ENCODE data around the gene TBC1D21.

TBC1D21 gene

GRCh38 chr15:73888224-73889041 is 15.1 kb downstream of the TBC1D21 start:
- in situ Hi-C loops (cut with MboI; ENCODE audit: low sequenced_read_pairs): no loop called here

- in situ Hi-C loops (cut with MboI; ENCODE audit: low sequenced_read_pairs): no loop called here
These were observed 15.8 kb downstream of the TBC1D21 start for GRCh38 chr15:73889053-73889761.

GRCh38 chr15:73889762-73890124 is 16.4 kb downstream of the TBC1D21 start:
- in situ Hi-C loops (cut with MboI; ENCODE audit: low sequenced_read_pairs): no loop called here

DNA sequence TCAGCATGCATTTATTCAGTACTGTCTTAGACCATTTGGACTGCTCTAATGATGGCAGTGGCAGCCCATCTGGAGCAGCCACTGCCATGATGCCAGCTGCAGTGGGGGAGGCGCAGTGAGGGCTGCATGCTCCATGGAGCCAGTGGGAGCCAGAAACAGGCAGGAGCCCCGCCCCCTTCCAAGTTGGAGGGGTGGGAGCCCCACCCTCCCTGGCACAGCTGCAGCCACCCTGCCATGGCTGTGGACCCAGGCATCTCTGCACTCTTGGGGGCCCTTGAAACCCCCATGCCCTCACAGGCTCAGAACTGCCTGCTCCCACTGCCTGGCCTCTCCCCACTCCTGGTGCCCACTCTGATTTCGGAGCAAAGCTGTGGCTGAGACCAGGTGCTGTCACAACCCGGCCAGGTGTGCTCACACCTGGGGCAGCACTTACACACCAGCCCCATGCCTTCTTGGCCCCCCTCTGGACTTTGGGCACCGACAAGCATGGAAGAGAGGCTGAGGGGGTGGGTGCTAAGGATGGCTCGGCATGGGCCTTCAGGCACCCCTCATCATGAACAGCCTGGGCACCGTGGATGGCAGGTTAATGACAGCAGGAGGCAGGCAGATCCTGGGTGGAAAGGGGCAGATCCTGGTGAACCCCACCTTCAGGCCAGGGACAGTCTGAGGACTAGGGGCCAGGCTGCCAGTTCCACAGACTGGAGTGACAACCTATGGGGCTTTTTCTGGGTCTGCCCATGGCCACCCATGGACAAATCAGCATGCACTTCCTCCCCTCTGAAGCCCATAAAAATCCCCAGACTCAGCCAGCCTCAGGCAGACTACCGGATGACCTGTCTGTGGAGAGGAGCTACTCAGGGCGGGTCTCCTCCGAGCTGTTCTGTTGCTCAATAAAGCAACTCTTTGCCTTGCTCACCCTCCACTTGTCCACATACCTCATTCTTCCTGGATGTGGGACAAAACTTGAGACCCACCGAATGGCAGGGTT is 18.3 kb downstream of the TBC1D21 start:
- in situ Hi-C loops (cut with MboI; ENCODE audit: low sequenced_read_pairs): no loop called here

DNA sequence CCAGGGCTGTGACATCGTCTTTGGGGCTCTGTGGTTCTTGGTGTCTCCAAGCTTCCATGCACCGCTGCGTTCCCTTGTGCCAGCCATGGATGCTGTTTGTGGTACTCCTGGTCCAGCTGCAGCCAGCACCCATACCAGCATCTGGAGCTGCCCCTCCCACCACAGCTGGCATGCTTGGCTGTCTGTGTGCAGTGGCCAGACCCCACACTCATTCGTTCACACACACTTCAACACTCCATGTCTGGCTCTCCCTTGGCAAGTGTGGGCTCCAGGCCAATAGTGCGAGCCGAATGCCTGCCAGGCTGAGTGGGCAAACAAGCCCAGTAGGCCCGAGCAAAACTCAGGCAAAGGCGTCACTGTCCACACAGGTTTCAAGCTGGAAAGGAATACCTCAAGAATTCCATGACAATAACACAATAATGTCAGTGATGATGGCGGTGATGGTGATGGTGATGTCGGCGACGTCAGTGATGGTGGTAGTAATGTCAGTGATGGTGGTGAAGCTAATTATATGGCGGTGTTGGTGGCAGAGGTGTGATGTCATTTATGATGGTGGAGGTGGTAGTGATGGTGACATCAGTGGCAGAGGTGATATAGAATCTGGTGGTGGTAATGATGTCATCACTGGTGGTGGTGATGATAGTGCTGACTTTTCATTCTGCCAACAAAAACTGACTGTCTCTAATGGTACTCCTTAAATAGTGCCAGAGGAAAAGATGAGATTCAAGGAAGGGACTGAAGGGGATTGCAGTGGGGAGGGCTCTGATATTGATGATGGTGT is 19.3 kb downstream of the TBC1D21 start:
- in situ Hi-C loops (cut with MboI; ENCODE audit: low sequenced_read_pairs): no loop called here

DNA sequence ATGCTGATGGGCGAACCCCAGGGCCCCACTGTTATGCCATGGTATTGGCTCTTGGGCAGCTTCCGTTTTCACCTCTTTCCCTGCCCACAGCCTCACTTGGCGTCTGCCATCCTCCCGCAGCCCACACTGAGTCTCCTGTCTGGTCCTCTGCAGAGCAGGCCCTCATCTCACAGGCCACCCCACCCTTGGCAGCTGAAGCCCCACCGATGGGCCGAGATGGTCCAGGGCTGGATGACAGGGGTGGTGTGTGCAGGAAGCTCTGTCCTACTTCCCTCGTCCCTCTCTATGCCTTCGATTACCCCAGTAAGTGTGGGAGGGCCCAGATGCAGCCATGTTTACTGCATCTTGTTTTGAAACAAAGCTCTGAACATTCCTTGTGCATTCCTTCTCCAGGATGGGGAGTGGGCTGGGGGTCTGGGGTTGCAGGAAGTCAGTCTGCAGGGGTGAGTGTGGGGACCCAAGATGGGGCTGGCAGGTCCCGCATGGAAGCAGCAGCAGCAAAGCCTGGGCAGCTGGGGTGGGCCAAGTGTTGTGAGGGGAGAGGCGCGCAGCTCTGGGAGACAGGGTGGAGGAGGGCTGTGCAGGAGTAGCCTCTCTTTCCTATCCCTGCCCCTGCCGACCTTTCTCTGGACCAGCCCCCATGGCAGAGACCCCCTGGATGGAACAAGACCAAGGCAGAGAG is 20.9 kb downstream of the TBC1D21 start:
- in situ Hi-C loops (cut with MboI; ENCODE audit: low sequenced_read_pairs): no loop called here

DNA sequence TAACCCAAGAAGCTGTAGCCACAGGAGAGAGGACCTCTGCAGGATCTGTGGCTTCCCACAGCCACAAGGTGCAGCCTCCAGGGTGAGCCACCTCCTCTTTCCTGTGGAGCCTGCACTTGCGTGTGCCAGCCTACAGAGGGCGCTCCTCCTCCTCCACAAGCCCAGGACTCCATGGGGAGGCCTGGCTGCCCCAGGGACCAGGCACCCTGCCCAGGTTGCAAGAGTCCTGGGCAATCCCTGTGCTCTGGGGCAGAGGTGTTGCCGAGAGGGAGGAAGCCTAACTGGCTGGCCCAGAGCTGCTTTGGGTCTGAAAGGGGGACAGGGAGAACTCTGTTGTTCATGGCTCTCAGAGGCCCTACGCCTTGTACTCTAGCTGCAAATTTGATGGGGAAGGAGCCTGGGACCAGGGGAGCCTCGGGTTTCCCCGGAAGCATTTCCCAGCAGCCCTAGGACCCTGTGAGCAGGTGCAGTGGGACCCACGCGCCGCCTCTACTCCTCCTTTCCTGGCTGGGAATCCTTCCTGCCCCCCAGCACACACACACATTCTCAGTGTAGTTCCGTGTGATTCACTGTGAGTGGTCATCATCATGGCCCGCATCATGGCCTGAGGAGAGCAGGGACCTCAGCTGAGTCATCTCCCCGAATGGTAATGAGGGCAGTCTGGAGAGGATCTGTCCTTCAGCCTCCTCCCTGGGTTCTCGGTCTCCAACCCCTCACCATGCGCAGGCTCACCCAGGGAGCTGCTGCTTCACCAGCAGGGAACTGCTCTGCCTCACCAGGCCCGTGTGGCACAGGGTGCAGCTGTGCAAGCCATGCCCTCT is 24.3 kb downstream of the TBC1D21 start:
- in situ Hi-C loops (cut with MboI; ENCODE audit: low sequenced_read_pairs): no loop called here

GRCh38 chr15:73899197-73900094 is 26.1 kb downstream of the TBC1D21 start:
- in situ Hi-C loops (cut with MboI; ENCODE audit: low sequenced_read_pairs): no loop called here

GRCh38 chr15:73900095-73900712 is 26.8 kb downstream of the TBC1D21 start:
- in situ Hi-C loops (cut with MboI; ENCODE audit: low sequenced_read_pairs): no loop called here

DNA sequence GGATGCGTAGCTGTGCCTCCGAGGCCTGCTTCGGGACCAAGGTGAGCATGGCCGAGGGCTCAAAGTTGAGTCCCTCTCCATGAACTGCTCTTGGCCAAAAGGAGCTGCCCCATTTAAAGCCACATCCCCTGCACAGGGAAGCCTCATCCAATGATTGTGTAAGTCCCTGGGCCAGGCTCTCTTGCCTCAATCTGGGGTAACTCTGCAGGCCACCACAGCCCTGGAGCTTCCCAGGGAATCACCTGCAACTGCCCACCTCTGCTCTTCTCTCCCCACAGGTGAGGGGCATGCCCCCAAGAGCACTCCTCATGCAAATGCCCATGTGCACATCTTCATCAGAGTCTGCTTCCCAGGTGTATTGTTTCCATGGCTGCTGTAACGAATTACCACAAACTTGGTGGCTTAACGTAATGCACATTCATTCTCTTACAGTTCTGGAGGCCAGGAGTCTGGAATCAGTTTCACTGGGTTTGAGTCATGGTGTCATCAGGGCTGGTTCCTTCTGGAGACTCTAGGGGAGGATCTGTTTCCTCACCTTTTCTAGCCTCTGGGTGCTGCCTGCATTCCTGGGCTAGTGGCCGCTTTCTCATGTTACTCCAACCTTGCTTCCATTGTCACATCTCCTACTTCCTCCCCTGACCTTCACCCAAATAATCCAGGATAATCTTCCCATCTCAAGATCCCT is 27.9 kb downstream of the TBC1D21 start:
- in situ Hi-C loops (cut with MboI; ENCODE audit: low sequenced_read_pairs): no loop called here

GRCh38 chr15:73902121-73903020 is 29.0 kb downstream of the TBC1D21 start:
- in situ Hi-C loops (cut with MboI; ENCODE audit: low sequenced_read_pairs): no loop called here

DNA sequence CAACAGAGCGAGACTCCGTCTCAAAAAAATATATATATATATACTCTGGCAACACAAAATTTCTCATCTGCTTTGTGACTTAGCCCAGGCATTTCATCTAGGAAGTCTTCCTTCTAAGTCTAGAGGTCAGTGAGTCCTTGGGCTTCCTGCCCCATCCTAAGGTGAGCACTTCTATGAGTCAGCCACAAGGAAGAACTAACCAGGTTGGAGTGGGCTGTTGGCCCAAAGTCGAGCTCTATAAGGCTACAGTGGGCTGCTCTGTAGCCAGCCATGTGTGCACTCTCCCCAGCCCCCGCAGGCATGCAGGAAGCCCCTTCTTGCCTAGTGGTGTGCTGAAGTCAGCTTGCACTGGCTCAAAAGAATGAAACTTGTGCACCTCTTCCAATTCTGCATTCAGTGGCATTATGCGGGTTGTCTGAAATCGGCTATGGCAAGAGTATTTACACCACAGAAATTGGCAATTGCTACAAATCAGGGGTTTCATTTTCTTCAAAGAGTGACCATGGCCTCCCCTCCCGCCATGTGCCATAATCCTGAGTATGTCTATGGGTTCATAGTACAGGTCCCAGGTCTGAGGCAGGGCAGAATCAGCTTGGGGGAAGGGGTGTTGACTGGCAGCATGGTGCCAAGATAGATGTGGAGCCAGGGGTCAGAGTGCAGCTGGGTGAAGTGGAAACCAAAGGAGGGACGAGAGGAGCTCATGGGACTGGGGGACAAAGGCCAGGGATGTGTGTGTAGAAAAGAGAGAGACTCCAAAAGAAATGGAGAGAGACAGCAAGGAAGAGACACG is 30.9 kb downstream of the TBC1D21 start:
- in situ Hi-C loops (cut with MboI; ENCODE audit: low sequenced_read_pairs): no loop called here

- in situ Hi-C loops (cut with MboI; ENCODE audit: low sequenced_read_pairs): no loop called here
These were observed 32.0 kb downstream of the TBC1D21 start for GRCh38 chr15:73905225-73905827.

- in situ Hi-C loops (cut with MboI; ENCODE audit: low sequenced_read_pairs): no loop called here
These were observed 33.1 kb downstream of the TBC1D21 start for GRCh38 chr15:73906346-73907034.

Data from HL-60/S4 treated with retinoic acid at 250 ng/mL for 4 days and 3 days (cell line).